ENCODE measurements around the gene OPN5.

GRCh38 chr6:47854971-47855370, 73.1 kb downstream of the OPN5 start:
- TF ChIP-seq EZH2phosphoT487 (IDR thresholded peaks at IDR 0.05; ENCODE audit: borderline replicate concordance, low read length), result no peak
- TF ChIP-seq CTCF (conservative IDR thresholded peaks at IDR 0.05; ENCODE audit: low read depth, low read length), result no peak
- no peak for TF ChIP-seq EZH2 (IDR thresholded peaks at IDR 0.05; ENCODE audit: low read length, unreplicated experiment)

All from PC-3 (cell line).